Sciatic nerve (tissue), 2 donors: ENCODE measurements around the gene GRIK2. TPM values are rescaled to one million over a fixed set of nuclear protein-coding genes. Genes with fewer than 3 reads are reported as not detected.
"Not testable (repeated sequence)": the region's sequence is repeated elsewhere in the genome, so short reads cannot be mapped to it uniquely, and the experiment has no call there.

Experiments
- ATAC-seq: fragments of 200-7000 bp; cut with Tn5 transposase; one replicate; pipeline ENCODE4 v1.9.1; 2020; ENCODE audit warnings: mild to moderate bottlenecking, moderate library complexity
- DNase-seq: peaks from one replicate; pipeline ENCODE4 v3.0.0-alpha.2; 2020; ENCODE audit warnings: low spot score
- intact Hi-C: fragments of 100-400 bp; cut with DNase I; formaldehyde crosslinking; loops from one replicate; pipeline ENCODE4 v1.14.2; 2022
- total RNA-seq: library from RNA; stranded (reverse); fragmentation: NEBNext Ultra II Directional; extraction: Animal tissue kit (Norgen Biotek cat#: 25700); gene quantifications from one replicate; pipeline ENCODE4 v1.2.1, GENCODE V29; 2021
- donor health status: DM: no; HTN: no; CAD: no.
- donor health status: DM: no; HTN: no; CAD: no.

Gene GRIK2
- 12.8 TPM for total RNA-seq

- ATAC-seq (peak; percentile 31), DNase-seq (peak; percentile 56)
- intact Hi-C loops, result no loop called here
These were observed at the start of gene GRIK2 for GRCh38 chr6:101393251-101393828. GRIK2 (plus strand) TSS chr6:101393708.

- DNase-seq (no peak), ATAC-seq (no peak)
- intact Hi-C loops, result no loop called here
These were observed 48.6 kb upstream of the GRIK2 start for GRCh38 chr6:101344885-101345284.

DNA sequence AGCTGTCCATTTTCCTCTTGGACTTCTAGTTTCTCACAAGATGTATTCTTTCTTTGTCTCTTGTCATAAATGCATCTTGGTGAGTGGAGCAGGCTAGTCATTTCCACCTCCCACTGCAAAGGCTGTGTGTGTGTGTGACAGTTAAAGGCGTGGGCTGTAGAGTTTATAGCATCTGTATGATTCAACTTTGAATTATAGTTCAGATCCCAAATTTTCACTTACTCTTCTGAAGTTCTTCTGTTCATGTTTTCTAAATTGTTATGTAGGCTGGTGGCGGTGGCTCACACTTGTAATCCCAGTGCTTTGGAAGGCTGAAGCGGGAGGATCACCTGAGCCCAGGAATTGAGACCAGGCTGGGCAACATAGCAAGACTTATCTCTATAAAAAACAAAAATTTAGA lies 44.7 kb upstream of the GRIK2 start:
- intact Hi-C loops, result no loop called here
- ATAC-seq (no peak), DNase-seq (no peak)

DNA sequence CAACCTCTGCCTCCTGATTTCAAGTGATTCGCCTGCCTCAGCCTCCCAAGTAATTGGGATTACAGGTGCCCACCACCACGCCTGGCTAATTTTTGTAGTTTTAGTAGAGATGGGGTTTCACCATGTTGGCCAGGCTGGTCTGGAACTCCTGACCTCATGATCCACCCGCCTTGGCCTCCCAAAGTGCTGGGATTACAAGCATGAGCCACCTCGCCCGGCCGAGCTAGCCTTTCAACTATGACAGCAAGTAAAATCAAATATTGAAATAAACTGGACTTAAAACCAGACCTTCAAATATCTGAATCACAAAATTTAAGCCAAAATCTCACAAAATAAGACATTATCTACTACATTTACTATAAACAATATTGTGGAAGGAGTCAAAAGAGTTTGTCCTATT lies 42.9 kb upstream of the GRIK2 start:
- intact Hi-C loops, ATAC-seq, DNase-seq: not testable (repeated sequence)

GRCh38 chr6:101351173-101351572 lies 42.3 kb upstream of the GRIK2 start:
- ATAC-seq, result no peak
- intact Hi-C loops, result no loop called here
- DNase-seq, result no peak

GRCh38 chr6:101352316-101352715 lies 41.2 kb upstream of the GRIK2 start:
- DNase-seq, result no peak
- ATAC-seq, result no peak
- intact Hi-C loops, result no loop called here

DNA sequence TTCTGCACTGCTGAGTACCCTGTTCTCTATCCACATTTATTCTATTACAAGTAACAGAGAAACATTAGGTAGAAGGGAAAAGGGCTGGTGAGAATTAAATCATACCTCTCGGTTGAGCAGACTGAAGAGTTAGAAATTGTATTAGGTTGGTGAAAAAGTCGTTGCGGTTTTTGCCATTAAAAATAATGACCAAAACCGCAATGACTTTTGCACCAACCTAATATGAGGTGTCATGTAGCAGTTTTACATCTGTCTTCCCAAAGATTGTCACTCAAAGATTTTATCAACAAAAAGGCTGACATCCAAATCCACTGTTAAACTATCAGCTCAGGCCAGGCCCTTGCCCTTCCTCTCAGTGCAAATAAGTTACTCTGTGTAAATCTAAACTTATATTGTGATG lies 28.3 kb upstream of the GRIK2 start:
- intact Hi-C loops, result no loop called here
- no peak for DNase-seq
- no peak for ATAC-seq

GRCh38 chr6:101379926-101380325 lies 13.6 kb upstream of the GRIK2 start:
- ATAC-seq (no peak), DNase-seq (no peak)
- intact Hi-C loops, result no loop called here

- intact Hi-C loops, result no loop called here
- ATAC-seq (no peak), DNase-seq (no peak)
These were observed 12.4 kb upstream of the GRIK2 start for GRCh38 chr6:101380897-101381630.

- not testable (repeated sequence) for ATAC-seq, DNase-seq
These were observed 9.8 kb upstream of the GRIK2 start for GRCh38 chr6:101383747-101384146.

GRCh38 chr6:101386982-101387381 lies 6.5 kb upstream of the GRIK2 start:
- intact Hi-C loops, result no loop called here
- ATAC-seq (no peak), DNase-seq (no peak)

More at GRCh38 chr6:101383747-101384146, 9.8 kb upstream of the GRIK2 start:
- intact Hi-C loops, result loop anchor here (2.0 kb wide), 1 partner anchor 79 kb away; no protein-coding TSS in a partner anchor

GRCh38 chr6:101391772-101392585 lies 1.5 kb upstream of the GRIK2 start:
- DNase-seq (peak; percentile 56), ATAC-seq (peak; percentile 45)
- intact Hi-C loops, result no loop called here

DNA sequence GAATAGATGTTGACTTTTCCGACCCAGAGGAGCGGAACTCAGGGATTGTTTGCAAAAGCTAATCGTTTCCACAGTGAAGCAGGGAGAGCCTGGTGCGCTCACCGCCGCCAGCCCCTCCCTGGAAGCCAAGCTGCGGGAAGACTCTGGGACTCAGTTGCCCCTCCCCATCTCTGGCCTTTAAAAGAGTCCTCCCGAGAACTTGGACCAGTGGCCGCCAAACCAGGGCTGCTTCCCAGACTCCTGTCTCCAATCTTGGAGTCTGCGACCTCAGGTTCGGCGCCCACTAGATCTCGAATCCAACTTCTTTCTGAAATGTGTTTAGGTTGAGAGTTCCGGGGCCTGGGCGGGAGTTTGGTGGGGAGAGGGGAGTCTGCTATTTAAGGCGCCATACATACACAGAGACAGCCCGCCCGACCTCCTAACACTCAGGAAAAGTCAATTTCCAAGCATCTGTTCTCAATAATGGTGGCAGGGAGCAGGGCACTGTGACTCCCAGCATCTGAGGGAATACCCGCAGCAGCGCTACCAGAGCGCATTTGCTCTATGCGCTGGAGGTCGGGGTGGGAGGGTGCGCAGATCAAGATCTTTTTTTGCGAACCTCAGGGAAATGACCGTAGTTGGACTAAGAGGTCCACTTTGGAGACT lies 800 bp upstream of the GRIK2 start:
- ATAC-seq (peak; percentile 20), DNase-seq (no peak)
- intact Hi-C loops, result no loop called here

- no peak for DNase-seq
- no peak for ATAC-seq
- intact Hi-C loops, result no loop called here
These were observed 332 bp downstream of the GRIK2 start for GRCh38 chr6:101393829-101394251.

- ATAC-seq, result no peak
- intact Hi-C loops, result no loop called here
- no peak for DNase-seq
These were observed 1.4 kb downstream of the GRIK2 start for GRCh38 chr6:101394936-101395335.

DNA sequence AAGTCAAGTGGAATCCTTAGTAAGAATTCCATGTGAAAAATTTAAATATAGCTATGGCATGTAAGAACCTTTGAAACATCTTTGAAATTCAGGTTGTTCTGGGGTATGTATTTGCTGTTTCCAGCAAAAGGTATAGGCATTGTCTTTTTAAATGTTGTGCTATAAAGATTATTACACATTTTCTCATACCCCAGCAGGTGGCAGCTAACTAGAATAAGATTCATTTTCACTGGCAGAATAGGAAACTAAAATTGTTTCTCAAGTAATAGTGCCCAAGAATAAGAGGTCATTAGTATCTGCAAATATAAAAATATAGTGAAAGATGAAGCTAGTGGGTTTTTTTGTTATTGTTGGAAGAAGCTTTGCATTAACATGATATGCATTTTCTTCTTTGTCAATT lies 1.8 kb downstream of the GRIK2 start:
- DNase-seq (no peak), ATAC-seq (no peak)
- intact Hi-C loops, result no loop called here

GRCh38 chr6:101396548-101397173 lies 3.2 kb downstream of the GRIK2 start:
- no peak for ATAC-seq
- peak; percentile 77 for DNase-seq
- intact Hi-C loops, result no loop called here

- DNase-seq, result no peak
- no peak for ATAC-seq
- intact Hi-C loops, result no loop called here
These were observed 3.7 kb downstream of the GRIK2 start for GRCh38 chr6:101397199-101397598.
